ENCODE measurements around the gene ST6GAL1. TPM values are rescaled to one million over a fixed set of nuclear protein-coding genes. Genes with fewer than 3 reads are reported as not detected.
A peak's percentile ranks its signal among the peaks of the same experiment; 100 is the strongest.

Gene ST6GAL1
- polyA plus RNA-seq, 3 donors = 19.0 to 24.4 (median 20.5) TPM

GRCh38 chr3:187063286-187064121 is 133.2 kb downstream of the ST6GAL1 start:
- Mint-ChIP-seq H3K27me3 (ENCODE audit: low read depth in 3 of 3) (no peaks in the 10 kb centered on the region), H3K27ac (peak overlapping the region in 4 of 7 donors; percentile 11 to 72 (median 45)), H3K36me3 (peaks cover 46 to 51% of the 10 kb centered on the region in 2 donors), H3K4me1 (peaks cover 37% of the 10 kb centered on the region), H3K4me3 (no peak overlapping the region), H3K9me3 (peaks cover 0 to 4% (median 0%) of the 10 kb centered on the region in 7 donors)
- Histone ChIP-seq H3K27me3 (ENCODE audit: control insufficient read depth in 2 of 2, insufficient read depth in 2 of 2, low read length in 2 of 2) (no peaks in the 10 kb centered on the region), H3K4me3 (replicated peaks in 1 of 3; ENCODE audit: low read depth in 2 of 3, low read length in 3 of 3) (no peak overlapping the region), H3K9me3 (replicated peaks in 1 of 2; ENCODE audit: control insufficient read depth in 1 of 2, insufficient read depth in 1 of 2, low read length in 2 of 2) (no peaks in the 10 kb centered on the region), H3K4me1 (ENCODE audit: control insufficient read depth in 1 of 2, insufficient read depth in 2 of 2, low read length in 2 of 2) (peaks cover 16 to 26% of the 10 kb centered on the region in 2 donors), H3K36me3 (replicated peaks in 1 of 2; ENCODE audit: control insufficient read depth in 1 of 2, insufficient read depth in 2 of 2, low read length in 2 of 2) (peaks cover 9 to 29% of the 10 kb centered on the region in 2 donors), H3K79me2 (ENCODE audit: insufficient read depth, low read length) (no peaks in the 10 kb centered on the region), H3K9ac (ENCODE audit: insufficient read depth, low read length, poor library complexity, severe bottlenecking) (no peak overlapping the region), H3K4me2 (replicated peaks; ENCODE audit: extremely low read depth, low read length, poor library complexity, severe bottlenecking) (no peak overlapping the region), H3K27ac (ENCODE audit: low read depth in 1 of 2, low read length in 2 of 2) (peak overlapping the region in 1 of 2 donors; percentile 17), H4K20me1 (ENCODE audit: insufficient read depth, low read length) (no peaks in the 10 kb centered on the region), H2AFZ (ENCODE audit: insufficient read depth, low read depth, low read length, poor library complexity, severe bottlenecking) (no peak overlapping the region)
- 71% methylated on average over 1 of the region's 6 CpGs for WGBS (ENCODE audit: insufficient coverage)
- TF ChIP-seq CTCF (IDR thresholded peaks at IDR 0.05) = no peak
- no peak for DNase-seq
- intact Hi-C loops (cut with micrococcal nuclease) = no loop called here

DNA sequence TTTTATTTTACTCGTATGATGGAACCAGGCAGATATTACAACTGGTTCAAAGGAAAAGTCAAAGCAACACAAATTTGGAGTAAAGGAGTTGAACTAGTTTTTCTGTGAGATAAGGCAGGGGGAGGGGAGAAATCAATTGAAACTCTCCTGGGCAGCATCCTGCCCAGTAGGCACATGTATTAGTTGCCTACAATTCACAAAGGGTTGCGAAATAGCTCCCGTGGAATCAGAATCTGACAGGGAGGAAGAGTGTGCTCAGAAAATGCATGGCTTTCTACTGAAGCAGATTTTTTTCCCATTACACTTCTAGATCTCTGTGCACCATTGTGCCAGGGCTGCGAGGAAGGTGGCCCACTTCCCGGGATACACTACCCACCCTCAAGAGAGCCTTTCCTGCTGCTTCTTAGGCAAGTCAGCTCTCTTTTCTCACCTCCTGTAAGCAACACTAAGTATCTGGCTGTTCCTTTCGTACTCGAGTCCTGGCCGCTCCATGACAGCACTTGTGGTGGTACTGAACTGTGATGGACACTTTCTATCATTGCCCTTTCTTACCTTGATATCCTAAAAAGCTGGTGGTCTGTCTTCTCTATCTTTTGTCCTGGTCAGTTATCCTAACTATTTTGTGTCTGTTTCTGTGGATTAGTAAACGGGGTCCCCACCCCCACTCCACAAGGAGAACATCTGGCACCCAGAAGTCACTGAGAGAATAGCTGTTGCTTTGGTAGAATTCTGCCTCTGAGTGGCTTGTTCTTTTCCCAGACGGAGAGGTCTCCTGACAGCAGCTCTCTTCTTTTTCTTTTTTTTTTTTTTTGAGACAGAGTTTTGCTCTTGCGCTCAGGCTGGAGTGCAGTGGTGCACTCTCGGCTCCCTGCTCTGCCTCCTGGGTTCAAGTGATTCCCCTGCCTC is 134.1 kb downstream of the ST6GAL1 start:
- Histone ChIP-seq H3K9ac (ENCODE audit: insufficient read depth, low read length, poor library complexity, severe bottlenecking) (no peak overlapping the region), H2AFZ (ENCODE audit: insufficient read depth, low read depth, low read length, poor library complexity, severe bottlenecking) (no peak overlapping the region), H3K9me3 (replicated peaks in 1 of 2; ENCODE audit: control insufficient read depth in 1 of 2, insufficient read depth in 1 of 2, low read length in 2 of 2) (no peaks in the 10 kb centered on the region), H3K36me3 (replicated peaks in 1 of 2; ENCODE audit: control insufficient read depth in 1 of 2, insufficient read depth in 2 of 2, low read length in 2 of 2) (peaks cover 2 to 22% of the 10 kb centered on the region in 2 donors), H3K79me2 (ENCODE audit: insufficient read depth, low read length) (no peaks in the 10 kb centered on the region), H3K27ac (ENCODE audit: low read depth in 1 of 2, low read length in 2 of 2) (no peak overlapping the region), H3K4me1 (ENCODE audit: control insufficient read depth in 1 of 2, insufficient read depth in 2 of 2, low read length in 2 of 2) (peaks cover 16 to 26% of the 10 kb centered on the region in 2 donors), H3K4me2 (replicated peaks; ENCODE audit: extremely low read depth, low read length, poor library complexity, severe bottlenecking) (no peak overlapping the region), H3K27me3 (ENCODE audit: control insufficient read depth in 2 of 2, insufficient read depth in 2 of 2, low read length in 2 of 2) (no peaks in the 10 kb centered on the region), H3K4me3 (replicated peaks in 1 of 3; ENCODE audit: low read depth in 2 of 3, low read length in 3 of 3) (no peak overlapping the region), H4K20me1 (ENCODE audit: insufficient read depth, low read length) (no peaks in the 10 kb centered on the region)
- Mint-ChIP-seq H3K36me3 (peaks cover 43 to 46% of the 10 kb centered on the region in 2 donors), H3K4me1 (peaks cover 35% of the 10 kb centered on the region), H3K4me3 (no peak overlapping the region), H3K9me3 (peaks cover 0 to 2% (median 0%) of the 10 kb centered on the region in 7 donors), H3K27me3 (ENCODE audit: low read depth in 3 of 3) (no peaks in the 10 kb centered on the region), H3K27ac (peak overlapping the region in 3 of 7 donors; percentile 26 to 71 (median 50))
- TF ChIP-seq CTCF (IDR thresholded peaks at IDR 0.05) = no peak
- DNase-seq = no peak
- intact Hi-C loops (cut with micrococcal nuclease) = no loop called here
- WGBS (ENCODE audit: insufficient coverage) = 76% methylated on average over 5 of the region's 12 CpGs
